ENCODE results near the gene VPS13D.
"Not testable (repeated sequence)": the region's sequence is repeated elsewhere in the genome, so short reads cannot be mapped to it uniquely, and the experiment has no call there.

Gene VPS13D

GRCh38 chr1:12505231-12505630 lies 275.4 kb downstream of the VPS13D start:
- DNase-seq, result no peak

DNA sequence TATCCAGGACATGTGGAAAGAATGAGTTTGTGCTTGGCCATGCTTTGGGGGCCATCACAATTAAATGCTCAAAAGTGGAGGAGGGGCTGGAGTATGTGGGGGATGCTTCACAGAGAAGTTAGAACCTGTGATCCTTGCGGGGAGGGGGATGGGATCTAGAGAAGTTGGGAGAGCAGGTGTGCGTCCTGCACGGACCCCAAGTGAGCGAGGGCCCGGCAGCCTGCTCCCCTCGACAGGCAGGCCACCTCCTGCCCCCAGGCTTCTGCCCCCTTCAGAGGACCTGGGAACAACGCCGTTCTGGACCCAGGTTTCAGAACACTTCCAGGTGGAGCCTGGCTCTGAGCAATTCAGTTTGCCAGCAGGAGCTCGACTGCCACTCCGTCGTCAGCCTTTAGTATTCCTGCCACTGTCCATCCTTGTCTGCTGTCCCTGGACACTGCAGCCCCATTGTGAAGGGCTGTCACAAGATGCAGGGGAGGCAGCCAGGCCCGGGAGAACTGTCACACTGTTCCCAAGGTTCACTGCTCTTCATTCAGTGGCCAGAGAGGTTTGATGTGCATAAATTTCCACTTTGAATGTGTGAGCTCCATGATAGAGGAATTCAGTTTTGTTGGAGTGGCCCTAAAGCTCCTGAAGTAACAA lies 275.9 kb downstream of the VPS13D start:
- DNase-seq, result no peak

DNA sequence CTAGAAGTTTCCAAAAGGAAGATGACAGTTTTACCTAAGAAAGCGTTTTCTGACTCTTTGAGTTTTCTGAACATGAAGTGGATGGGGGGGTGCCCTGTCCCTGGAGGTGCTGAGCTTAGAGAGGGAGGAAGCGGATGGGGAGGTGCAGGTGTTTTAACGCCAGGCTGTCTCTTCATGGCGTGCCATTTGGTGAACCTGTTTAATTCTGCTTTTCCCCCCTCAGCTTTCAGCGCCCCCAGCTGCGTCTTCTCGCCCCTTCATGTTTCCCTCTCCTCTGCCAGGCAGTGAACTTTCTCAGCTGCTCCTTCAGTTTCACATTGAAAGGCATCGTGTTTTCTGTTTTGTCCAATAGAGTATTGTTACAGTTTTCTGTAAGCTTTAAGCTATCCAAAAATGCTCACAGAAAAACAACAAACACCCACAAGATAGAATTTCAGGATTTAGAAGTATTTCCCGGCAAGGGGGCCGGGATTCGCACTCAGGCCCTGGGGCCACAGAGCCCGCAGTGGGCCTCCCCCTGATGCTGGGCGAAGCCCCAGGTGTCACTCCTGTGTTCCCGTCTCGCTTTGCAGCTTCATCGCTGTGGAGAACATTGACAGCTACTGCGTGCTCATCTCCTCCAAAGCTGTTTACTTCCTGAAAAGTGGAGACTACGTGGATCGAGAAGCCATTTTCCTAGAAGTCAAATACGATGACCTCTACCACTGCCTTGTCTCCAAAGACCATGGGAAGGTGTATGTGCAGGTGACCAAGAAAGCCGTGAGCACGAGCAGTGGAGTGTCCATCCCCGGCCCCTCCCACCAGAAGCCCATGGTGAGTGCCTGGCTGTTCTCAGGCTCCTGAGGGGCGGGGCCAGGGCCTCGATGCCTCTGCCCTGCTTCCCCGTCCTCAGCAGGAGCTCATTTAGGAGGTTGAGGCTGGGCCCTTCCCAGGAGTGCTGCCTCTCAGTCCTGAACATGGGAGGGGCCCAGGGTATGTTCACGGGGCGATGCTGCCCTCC lies 276.8 kb downstream of the VPS13D start:
- DNase-seq, result no peak

DNA sequence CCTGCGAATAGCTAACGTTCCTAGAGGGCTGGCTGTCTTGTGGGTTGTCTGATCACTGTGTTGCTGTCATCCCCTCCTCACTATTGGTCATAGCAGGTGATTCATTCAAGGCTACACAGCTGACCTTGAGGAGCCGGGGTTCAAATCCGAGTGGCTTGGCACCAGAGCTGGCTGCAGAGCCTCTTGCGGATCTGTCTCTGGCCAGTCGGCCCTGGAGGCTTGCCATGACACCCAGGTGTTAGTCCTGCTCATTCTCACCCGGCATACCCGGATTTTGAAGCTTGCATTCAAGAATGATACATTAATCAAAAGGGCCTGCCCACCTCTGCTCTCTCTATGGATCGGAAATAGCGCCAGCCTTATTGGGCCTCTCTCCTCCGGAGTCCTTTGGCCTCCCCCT lies 277.8 kb downstream of the VPS13D start:
- no peak for DNase-seq

- DNase-seq, result no peak
Observed at GRCh38 chr1:12508849-12509248, 279.0 kb downstream of the VPS13D start.

DNA sequence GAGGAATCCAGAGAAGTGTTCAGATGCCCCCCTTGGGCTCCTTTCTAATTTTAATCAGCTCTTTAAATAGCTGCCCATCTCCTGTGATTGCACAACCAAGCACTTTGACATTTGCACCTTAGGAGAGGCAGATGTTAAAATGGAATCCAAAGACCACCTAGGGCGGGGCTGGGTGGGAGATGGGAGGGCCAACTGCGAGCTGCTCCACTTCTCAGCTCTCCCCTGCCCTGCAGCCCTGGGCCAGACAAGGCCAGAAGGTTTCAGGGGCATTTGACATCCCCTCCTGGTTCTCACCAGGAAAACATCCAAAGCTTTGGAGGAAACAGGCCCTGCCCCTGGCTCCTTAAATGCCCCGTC lies 281.3 kb downstream of the VPS13D start:
- DNase-seq, result no peak

DNA sequence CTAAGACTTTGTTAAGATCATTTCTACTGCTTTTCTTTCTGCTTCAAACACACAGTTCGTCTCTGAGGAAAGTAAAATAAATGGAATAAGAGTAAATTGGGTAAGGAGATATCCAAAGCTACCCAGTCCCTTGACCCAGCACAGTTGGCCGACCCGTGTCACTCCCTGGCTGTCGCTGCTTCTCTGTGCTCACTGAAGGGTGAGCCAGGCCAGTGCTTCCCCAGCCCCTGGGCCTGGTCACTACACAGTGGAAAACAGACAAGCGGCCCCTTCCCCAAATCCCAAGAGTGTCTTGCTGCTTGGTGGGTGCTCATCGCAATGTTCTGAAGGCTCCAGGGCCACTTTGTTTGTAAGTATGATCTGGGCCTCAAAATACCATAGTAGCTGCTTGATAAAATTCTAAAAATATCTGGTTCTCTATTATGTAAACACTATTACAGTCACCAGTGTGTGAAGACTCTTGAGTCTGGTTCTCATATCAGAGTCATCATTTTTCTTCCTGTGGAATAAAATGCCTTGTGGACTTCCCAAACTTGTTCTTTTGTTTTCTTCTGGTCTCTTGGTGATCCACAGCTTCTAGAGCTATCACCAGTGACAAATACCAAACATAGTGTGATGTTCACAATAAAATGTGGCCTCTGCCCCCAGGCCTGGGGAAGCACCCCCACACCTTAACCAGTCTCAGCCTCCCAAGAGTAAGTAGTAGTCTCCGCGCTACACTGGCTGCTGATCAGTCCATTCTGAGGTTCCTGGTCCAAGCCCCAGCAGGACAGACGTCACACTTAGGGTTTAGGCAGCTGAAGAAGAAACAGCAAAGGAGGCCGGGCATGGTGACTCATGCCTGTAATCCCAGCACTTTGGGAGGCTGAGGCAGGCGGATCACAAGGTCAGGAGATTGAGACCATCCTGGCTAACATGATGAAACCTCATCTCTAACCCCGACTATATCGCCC lies 282.0 kb downstream of the VPS13D start:
- no peak for DNase-seq

- no peak for DNase-seq
Observed at GRCh38 chr1:12513181-12513580, 283.4 kb downstream of the VPS13D start.

DNA sequence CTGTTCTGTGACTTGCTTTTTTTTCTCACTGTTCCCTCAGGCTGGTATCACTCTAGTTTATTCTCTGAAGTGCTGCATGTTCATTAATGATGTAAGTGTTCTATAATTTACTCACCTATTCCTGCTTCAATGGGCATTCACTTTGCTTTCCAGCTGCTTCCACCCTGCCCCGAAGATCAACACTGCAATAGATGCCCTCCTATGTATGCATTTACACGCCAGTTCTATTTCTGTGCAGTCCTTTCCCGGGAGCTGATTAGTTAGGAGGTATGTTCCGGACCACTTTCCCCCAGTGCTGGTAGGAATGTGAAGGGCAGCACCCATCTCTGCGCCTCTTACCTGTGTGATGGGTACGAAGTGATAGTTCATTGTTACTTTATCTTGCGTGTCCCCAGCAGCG lies 284.8 kb downstream of the VPS13D start:
- DNase-seq, result no peak

DNA sequence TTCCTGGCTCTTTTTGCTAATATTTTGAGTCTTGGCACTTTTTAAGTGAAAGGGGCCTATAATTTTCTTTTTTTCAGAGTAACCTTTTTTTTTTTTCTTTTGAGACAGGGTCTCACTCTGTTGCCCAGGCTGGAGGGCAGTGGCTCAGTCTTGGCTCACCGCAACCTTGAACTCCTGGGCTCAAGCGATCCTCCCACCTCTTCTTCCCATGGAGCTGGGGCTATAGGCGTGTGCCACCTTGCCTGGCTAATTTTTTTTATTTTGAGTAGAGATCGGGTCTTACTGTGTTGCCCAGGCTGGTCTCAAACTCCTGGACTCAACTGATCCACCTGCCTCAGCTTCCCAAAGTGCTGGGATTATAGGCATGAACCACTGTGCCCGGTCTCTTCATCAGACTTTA lies 285.4 kb downstream of the VPS13D start:
- no peak for DNase-seq

DNA sequence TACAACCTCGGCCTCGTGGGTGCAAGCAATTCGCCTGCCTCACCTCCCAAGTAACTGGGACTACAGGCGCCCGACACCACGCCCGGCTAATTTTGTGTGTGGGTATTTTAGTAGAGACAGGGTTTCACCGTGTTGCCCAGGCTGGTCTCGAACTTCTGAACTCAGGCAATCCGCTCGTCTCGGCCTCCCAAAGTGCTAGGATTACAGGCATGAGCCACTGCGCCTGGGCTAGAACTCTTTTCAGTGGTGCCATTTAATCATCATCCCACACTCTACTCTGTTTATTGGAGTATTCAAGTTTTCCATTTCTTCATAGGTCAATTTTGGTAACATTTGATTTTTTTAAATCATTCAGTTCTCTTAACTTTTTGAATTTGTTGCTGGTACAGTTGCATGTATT lies 286.9 kb downstream of the VPS13D start:
- DNase-seq, result no peak

DNA sequence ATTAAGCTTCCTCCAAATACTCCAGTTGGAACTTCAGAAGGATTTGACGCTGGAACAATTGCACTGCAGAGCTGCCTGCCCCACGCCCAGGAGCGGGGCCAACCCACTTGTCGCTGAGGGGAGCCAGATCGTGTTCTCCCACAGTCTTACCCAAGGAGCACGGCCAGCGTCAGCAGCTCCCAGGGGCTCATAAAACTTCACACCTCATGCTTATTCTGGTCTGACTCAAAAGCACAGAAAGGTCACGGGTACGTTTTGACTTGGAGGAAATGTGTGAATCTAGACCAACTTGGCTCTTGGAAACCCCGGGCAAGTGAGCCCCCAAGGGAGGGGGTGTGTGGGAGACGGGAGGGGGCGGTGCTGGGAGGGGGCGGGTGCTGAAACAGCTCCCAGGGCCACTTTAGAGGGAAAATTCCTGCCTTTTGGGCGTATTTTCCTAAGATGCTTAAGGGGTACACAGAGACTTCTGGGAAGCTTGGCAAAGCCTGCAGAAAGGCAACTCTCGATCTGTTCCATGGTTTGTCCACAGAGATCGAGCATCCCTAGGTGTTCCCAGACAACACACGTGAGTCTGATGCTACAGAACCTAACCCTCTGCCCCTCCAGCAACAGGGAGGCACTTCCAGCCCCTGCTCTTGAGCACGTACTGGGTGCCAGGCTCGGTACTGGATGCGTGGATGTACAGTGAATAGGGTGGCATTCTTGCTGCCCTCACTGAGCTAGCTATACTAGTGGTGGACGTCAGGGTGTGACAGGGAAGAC lies 289.3 kb downstream of the VPS13D start:
- DNase-seq, result no peak

GRCh38 chr1:12519693-12520364 lies 290.0 kb downstream of the VPS13D start:
- no peak for DNase-seq

- DNase-seq, result no peak
Observed at GRCh38 chr1:12521096-12521495, 291.3 kb downstream of the VPS13D start.

DNA sequence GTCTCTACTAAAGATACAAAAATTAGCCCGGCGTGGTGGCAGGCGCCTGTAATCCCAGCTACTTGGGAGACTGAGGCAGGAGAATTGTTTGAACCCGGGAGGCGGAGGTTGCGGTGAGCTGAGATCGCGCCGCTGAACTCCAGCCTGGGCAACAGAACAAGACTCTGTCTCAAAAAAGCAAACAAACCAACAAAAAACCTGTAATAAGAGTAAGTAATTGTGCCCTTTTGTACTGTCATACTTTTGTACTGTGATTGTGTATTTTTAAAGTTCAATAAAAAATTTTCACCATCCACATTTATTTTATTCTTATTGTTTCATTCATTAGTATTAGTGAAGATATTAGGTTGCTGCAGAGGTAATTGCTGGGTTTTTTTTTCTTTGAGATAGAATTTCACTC lies 292.9 kb downstream of the VPS13D start:
- DNase-seq, result not testable (repeated sequence)

DNA sequence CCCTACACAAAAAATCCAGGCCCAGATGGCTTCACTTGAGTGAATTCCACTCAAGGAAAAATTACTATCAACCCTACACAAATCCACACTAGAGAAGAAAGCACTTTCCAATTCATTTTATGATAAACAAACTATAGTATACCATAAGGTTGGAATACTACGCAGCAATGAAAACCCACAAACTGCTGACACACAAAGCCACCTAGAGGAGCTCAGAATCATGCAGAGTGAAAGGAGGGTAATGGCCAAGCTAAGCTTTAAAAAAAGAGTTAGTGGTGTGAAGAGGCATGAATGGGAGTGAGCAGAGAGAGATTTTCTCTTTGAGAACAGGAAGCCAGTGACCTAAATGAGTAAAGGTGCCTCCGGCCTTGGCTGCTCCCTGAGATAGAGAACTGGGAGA lies 294.4 kb downstream of the VPS13D start:
- no peak for DNase-seq

- DNase-seq, result no peak
Observed at GRCh38 chr1:12525311-12526181, 295.7 kb downstream of the VPS13D start.

DNA sequence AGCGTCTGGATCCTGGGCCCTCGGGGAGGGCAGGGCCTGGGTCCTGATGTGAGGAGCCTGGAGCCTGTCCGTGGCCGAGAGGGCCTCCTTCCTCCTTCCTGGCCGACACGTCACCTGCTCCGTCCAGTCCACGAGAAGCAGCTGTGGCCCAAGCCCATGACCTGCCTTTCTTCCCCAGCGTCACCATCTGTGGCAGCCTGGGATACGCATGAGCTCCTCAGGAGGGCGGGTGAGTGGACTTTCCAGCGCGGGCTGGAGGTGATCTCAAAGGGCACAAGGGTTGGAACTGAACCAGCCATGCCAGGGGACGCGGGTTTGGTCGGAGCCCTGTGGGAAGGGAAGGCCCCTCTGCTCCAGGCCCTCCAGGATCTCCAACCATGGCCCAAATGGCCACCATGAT lies 297.7 kb downstream of the VPS13D start:
- no peak for DNase-seq

- no peak for DNase-seq
Observed at GRCh38 chr1:12528021-12528852, 298.4 kb downstream of the VPS13D start.

DNA sequence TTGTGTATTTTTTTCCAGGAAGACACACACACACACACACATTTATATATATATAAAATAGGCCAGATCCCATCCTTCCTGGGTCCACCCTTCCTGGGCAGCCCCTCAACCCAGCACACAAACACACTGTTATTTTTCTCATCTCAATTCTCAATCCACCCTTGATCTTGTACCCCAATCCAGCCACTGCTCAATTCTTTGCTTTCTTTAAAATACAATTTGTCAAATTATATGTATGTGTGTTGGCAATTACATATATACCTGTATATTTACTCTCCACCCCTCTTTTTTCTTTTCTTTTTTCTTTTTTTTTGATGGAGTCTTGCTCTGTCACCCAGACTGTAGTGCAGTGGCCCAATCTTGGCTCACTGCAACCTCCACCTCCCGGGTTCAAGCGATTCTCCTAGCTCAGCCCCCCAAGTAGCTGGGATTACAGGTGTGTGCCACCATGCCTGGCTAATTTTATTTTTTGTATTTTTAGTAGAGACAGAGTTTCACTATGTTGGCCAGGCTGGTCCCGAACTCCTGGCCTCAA lies 299.9 kb downstream of the VPS13D start:
- DNase-seq, result no peak

Measured in CD4-positive, alpha-beta T cell treated with Interleukin-4 for 4 hours (primary cell).